Endothelial cell of umbilical vein (primary cell): ENCODE data around the gene RAX.

Source experiments
- CTCF ChIP-seq, 2 donors: IDR thresholded peaks; 1 replicate in 1 of 2; 2 replicates in 1 of 2; pipeline ENCODE4 v1.5.1; 2011; ENCODE audit warnings: low read length in 2 of 2, mild to moderate bottlenecking in 2 of 2, moderate library complexity in 2 of 2, control low read depth in 1 of 2, inconsistent platforms in 1 of 2, low read depth in 1 of 2; ENCODE audit not compliant: insufficient read depth in 1 of 2; ENCODE audit errors: extremely low read depth in 1 of 2
- EZH2 ChIP-seq: IDR thresholded peaks from 2 replicates; pipeline ENCODE4 v1.6.1; 2012; ENCODE audit warnings: borderline replicate concordance, low read depth, mild to moderate bottlenecking, moderate library complexity, low read length, inconsistent platforms; ENCODE audit not compliant: severe bottlenecking
- FOS ChIP-seq: IDR thresholded peaks from 2 replicates; pipeline ENCODE4 v1.6.1; 2011; ENCODE audit warnings: mild to moderate bottlenecking, low read length, moderate library complexity, borderline replicate concordance; ENCODE audit not compliant: insufficient read depth
- MAX ChIP-seq: IDR thresholded peaks from 2 replicates; pipeline ENCODE4 v1.6.1; 2011; ENCODE audit not compliant: insufficient read depth, insufficient read length
- MYC ChIP-seq: IDR thresholded peaks from one replicate; pipeline ENCODE4 v1.6.1; 2011; ENCODE audit warnings: mild to moderate bottlenecking, low read depth, low read length
- POLR2A ChIP-seq: IDR thresholded peaks from 2 replicates; pipeline ENCODE4 v1.6.1; 2012; ENCODE audit warnings: low read depth, mild to moderate bottlenecking, control low read depth, low read length
- POLR2AphosphoS5 ChIP-seq: IDR thresholded peaks from 2 replicates; pipeline ENCODE4 v1.6.1; 2012; ENCODE audit warnings: low read depth, mild to moderate bottlenecking, control low read depth, low read length, moderate library complexity; ENCODE audit not compliant: insufficient read depth

GRCh38 chr18:59232309-59233016 lies 40.8 kb downstream of the RAX start:
- TF ChIP-seq POLR2A = no peak
- no peak for TF ChIP-seq CTCF (IDR thresholded peaks at IDR 0.05; ENCODE audit: extremely low read depth in 1 of 2, insufficient read depth in 1 of 2, low read depth in 1 of 2, low read length in 2 of 2)
- no peak for TF ChIP-seq FOS
- no peak for TF ChIP-seq POLR2AphosphoS5
- TF ChIP-seq MAX = no peak
- no peak for TF ChIP-seq MYC
- TF ChIP-seq EZH2 = no peak
